DND-41 (cell line): ENCODE measurements around the gene ZCCHC14.

Source experiments
- CTCF ChIP-seq: IDR thresholded peaks from 2 replicates; pipeline ENCODE4 v1.5.1; 2012; ENCODE audit warnings: borderline replicate concordance, low read length, moderate library complexity, mild to moderate bottlenecking; ENCODE audit not compliant: poor library complexity, severe bottlenecking; ENCODE audit errors: extremely low read depth
- EZH2 ChIP-seq: IDR thresholded peaks from 3 replicates; pipeline ENCODE4 v1.6.1; 2012; ENCODE audit warnings: borderline replicate concordance, low read depth, mild to moderate bottlenecking, moderate library complexity, low read length, inconsistent platforms; ENCODE audit not compliant: severe bottlenecking

DNA sequence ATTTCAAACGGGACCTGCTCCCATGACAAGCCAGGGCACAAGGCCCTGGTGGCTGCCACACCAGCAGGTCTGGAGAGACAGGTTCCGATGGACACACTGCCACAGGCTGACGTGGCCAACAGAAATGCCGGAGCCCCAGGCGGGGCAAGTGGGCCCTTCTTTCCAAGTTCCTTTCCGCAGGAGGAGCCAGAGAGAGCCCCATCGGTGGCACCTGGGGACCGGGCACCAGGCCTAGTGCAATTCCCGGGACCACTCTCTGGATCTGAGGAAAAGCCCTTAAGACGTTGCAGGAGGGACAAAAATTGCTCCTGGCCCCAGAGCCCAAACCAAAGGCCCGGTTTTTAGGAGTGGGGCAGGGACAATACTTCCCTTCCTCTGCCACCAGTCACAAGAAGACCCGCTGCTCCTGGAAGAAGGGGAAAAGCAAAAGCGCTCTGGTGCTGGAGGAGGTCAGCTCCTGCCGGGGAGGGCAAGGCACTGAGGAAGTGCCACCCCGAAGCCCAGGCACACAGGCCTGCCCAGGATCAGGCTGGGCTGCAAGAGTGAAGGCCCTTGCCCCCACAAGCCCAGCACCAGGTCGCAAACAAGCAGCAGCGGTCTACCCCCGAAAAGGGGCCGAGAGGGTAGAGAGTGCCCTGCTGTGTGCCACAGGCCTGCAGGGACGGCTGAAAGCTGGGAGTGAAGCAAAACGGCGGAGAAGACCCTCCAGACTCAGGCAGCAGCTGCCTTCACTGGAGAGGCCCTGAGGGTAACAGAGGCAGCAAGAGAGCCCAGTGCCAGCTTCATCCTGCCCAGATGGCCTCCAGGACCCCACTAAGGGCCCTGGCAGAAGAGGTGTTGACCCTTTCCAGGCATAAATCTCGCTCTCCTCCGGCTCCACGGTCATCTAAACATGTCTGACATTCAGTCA is 71.6 kb downstream of the ZCCHC14 start:
- TF ChIP-seq CTCF, result no peak
- no peak for TF ChIP-seq EZH2
